HG03196 (cell line): ENCODE results near the gene NF1.
"Not testable (repeated sequence)": the region's sequence is repeated elsewhere in the genome, so short reads cannot be mapped to it uniquely, and the experiment has no call there.

Experiments used
- ATAC-seq: cut with Tn5 transposase; IDR thresholded peaks from one replicate; pipeline ENCODE4 v1.9.1; 2021; ENCODE audit not compliant: unreplicated experiment

The NF1 gene

GRCh38 chr17:31085563-31085962 lies 9.2 kb upstream of the NF1 start:
- ATAC-seq = no peak

DNA sequence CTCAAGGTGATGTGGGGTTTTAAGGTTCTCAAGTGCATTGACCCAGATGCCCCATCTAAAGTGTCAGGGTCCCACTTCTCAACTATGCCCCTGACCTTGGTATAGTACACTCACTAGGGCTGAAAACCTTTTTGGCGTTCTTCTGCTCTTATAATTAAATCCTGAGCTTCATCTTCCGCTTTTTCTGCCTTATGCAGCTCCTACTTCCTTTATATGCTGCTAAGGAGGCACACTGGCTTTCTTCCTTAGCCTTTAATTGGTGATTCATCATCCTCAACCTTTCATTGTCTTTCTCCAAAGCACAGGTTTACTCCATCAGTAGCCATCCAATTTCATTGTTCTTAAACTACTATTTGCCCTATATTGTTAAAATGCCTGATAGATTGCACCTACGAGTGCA lies 5.3 kb upstream of the NF1 start:
- no peak for ATAC-seq

DNA sequence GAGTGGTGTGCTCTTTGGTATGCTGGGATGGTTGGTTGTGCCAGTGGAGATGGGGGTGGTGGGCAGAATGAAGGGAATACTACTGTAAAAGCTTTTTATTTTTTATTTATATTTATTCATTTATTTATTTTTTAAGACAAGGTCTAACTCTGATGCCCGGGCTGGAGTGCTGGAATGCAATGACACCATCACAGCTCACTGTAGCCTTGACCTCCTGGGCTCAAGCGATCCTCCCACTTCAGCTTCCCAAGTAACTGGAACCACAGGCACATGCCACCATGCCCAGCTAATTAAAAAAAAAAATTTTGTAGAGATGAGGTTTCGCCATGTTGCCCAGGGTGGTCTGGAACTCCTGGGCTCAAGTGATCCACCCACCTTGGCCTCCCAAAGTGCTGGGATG lies 4.1 kb upstream of the NF1 start:
- ATAC-seq = not testable (repeated sequence)

- ATAC-seq = no peak
These were observed 2.2 kb upstream of the NF1 start for GRCh38 chr17:31092475-31093064.

- no peak for ATAC-seq
These were observed 744 bp upstream of the NF1 start for GRCh38 chr17:31093866-31094599.

- ATAC-seq = no peak
These were observed 694 bp downstream of the NF1 start for GRCh38 chr17:31095236-31096105.

DNA sequence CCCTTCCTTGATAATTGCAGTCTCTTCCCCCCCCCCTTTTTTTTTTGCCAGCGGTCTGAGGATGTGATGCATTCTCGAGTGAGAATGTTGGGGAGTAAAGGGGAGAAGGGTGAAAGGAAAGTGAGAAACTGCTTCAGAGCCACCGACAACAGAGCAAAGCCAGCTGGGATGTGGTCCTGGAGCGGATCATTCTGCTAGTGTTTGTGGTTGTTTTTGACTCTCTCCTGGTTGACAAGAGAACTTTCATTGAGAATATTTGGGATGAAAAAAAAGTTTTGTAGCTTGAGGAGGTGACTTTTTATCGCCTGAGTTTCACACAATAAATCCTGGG lies 1.3 kb downstream of the NF1 start:
- ATAC-seq = no peak

DNA sequence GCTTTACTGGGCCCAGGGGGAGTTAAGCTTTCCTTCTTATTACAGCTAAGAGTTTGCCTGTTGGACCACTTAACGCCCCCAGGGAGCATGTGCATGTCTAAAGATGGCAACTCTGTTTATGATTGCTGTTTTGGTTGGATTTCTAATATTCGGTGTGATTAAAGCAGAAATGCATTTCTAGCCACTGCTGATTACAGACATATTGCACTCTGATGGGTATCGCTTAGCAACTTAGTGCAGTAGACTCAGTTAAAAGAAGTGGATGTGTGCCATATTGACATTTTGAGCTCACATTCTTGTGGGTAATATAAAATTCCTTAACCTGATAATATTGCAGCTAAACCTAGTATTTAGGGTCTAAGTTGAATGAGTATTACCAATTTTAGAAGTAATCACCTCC lies 4.2 kb downstream of the NF1 start:
- ATAC-seq = no peak

GRCh38 chr17:31100840-31101459 lies 6.2 kb downstream of the NF1 start:
- ATAC-seq = no peak

DNA sequence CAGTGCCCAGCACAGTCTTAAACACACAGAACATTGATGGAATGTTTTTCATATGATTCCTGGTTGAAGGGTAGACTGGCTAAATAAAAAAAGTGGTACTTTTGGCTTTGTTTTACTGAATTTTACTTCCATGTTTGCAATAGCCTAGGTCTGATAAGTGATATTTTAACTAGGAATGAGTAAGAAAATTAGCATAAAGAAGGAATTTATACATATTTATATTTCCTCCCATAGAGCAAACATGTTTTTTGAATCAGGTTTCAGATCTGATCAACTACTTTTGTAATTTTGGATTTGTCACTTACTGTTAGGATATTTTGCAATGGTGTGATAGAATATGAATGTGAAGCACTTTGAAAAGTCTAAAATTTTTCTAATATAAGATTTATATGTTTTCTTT lies 7.2 kb downstream of the NF1 start:
- ATAC-seq = no peak

GRCh38 chr17:31105991-31106390 lies 11.2 kb downstream of the NF1 start:
- no peak for ATAC-seq

- ATAC-seq = no peak
These were observed 16.4 kb downstream of the NF1 start for GRCh38 chr17:31111183-31111582.

GRCh38 chr17:31112001-31112661 lies 17.4 kb downstream of the NF1 start:
- ATAC-seq = no peak

DNA sequence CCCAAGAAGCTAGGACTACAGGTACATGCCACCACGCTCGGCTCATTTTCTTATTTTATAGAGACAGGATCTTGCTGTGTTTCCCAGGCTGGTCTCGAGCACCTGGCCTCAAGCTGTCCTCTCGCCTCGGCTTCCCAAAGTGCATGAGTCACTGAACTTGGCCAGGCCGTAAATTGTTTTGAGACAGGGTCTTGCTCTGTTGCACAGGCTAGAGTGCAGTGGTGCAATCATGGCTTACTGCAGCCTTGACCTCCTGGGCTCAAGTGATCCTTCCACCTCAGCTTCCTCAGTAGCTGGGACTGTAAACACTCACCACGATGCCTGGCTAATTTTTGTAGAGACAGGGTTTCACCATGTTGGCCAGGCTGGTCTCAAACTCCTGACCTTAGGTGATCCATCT lies 18.6 kb downstream of the NF1 start:
- ATAC-seq = not testable (repeated sequence)

DNA sequence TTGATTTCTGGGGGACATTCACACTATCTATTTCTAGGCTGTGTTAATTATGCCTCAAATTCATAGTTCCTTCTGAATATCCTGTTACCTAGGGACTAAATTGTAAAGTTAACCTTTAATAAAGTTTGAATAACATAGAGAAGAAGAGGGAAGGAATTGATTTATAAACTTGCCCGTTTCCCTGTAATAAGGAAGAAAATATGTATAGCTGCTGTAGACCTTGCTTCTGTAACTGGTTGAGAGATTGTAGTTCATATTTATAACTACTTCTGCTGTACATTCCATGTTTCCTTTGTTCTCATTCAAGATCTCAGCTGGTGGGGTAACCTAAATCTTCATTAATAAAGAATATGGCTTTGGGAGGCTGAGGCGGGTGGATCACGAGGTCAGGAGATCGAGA lies 19.2 kb downstream of the NF1 start:
- no peak for ATAC-seq

DNA sequence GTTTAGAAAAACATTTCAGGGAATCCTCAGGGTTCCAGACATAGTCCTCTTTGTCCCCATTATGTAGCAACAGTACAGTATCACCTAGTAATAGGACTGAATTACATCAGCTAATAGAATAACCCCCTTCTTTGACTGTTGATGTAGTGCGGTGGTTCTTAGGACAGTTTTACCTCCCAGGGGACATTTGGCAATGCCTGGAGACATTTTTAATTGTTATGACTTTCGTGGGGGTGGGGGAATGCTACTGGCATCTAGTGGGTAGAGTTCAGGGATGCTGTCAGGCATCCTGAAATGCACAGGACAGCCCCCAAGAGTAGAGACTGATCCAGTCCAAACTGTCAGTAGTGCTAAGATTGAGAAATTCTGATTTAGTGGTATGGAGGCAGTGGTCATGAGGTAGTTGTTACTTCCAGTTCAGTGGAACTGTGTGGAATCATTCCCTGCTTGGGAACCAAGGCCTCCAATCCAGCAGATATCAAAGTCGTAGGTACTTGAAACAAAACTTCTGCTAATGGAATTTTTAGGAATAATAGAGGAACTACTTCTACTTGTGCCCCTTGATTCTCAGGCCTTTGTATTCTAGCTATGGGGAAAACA lies 20.3 kb downstream of the NF1 start:
- ATAC-seq = no peak

DNA sequence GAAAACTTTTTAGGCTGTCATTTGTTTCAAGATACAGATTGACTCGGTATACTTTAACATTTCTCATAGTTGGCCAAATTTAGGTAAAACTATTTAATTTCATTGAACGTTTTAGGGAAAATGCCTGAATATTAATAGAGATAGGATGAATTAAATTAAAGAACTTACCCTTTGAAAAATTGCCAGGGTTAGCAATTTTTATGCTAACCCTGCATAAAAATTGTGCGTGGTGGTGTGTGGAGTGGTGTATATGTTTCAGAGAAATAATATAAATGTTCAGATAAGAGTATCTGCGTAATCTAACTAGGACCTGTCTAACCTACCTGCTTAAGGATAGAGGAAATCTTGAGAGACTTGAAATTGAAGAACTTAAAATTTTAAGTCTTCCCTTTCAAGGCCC lies 21.4 kb downstream of the NF1 start:
- ATAC-seq = no peak

DNA sequence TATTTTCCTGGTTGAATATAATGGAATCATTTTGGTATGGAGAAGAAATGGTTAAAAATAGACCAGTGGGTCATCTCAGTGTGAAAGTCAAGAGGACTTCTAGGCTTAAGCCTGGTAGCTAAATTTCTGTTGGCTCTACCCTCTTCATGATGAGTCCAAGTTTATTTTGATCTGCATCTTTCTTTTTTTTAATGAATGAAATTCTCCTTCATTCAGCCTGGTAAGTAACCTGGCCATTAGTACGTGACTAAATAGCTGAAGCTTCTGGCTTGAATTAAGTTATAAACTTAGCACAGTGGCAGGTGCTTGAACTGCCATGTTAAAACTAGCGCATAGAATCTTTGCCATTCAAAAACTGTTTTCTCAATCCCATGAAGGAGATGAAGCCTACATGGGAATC lies 28.0 kb downstream of the NF1 start:
- no peak for ATAC-seq

- ATAC-seq = no peak
These were observed 31.5 kb downstream of the NF1 start for GRCh38 chr17:31126318-31126717.

DNA sequence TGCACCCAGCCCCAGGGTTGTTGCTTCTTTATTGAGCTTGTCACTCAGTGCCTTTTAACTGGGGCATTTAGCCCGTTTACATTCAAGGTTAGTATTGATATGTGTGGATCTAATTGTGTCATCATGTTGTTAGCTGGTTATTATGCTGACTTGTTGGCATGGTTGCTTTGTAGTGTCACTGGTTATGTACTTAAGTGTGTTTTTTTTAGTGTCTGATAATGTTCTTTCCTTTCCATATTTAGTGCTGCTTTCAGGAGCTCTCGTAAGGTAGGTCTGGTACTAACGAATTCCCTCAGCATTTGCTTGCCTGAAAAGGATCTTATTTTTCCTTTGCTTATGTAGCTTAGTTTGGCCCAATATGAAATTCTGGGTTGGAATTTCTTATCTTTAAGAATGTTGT lies 33.5 kb downstream of the NF1 start:
- no peak for ATAC-seq
